Thyroid gland (tissue), 4 donors: ENCODE data around the gene WWC2. TPM values are rescaled to one million over a fixed set of nuclear protein-coding genes. Genes with fewer than 3 reads are reported as not detected.

Experiments used
- DNase-seq, 2 donors: peaks; one replicate each; pipeline ENCODE4 v3.0.0-alpha.2; 2019
- H3K27ac ChIP-seq, 3 donors: fragments of 200-600 bp; sonication (generic); 1 replicate in 2 of 3; 2 replicates in 1 of 3; pipeline ENCODE4 v1.5.1; 2016 to 2019; ENCODE audit warnings: mild to moderate bottlenecking in 1 of 3, moderate library complexity in 1 of 3
- H3K27me3 ChIP-seq: fragments of 200-600 bp; sonication (generic); one replicate; pipeline ENCODE4 v1.5.1; 2019
- H3K36me3 ChIP-seq, 2 donors: fragments of 200-600 bp; sonication (generic); one replicate each; pipeline ENCODE4 v1.5.1; 2016 to 2019
- H3K4me1 ChIP-seq, 2 donors: fragments of 200-600 bp; sonication (generic); one replicate each; pipeline ENCODE4 v1.5.1; 2017 to 2019
- H3K4me3 ChIP-seq, 3 donors: fragments of 200-600 bp; sonication (generic); replicated peaks in 1 of 3; 1 replicate in 2 of 3; 2 replicates in 1 of 3; pipeline ENCODE4 v1.5.1; 2016; ENCODE audit warnings: mild to moderate bottlenecking in 1 of 3
- H3K9me3 ChIP-seq: fragments of 200-600 bp; sonication (generic); one replicate; pipeline ENCODE4 v1.5.1; 2017
- POLR2A ChIP-seq, 2 donors: fragments of 450-650 bp; IDR thresholded peaks; one replicate each; pipeline ENCODE4 v1.6.1; 2017; ENCODE audit warnings: antibody characterized with exemption in 2 of 2, mild to moderate bottlenecking in 2 of 2, moderate library complexity in 1 of 2
- WGBS, 2 donors: methylation state at CpG; one replicate each; pipeline ENCODE4 v1.1.5; 2017; 5-methylcytosine and 5-hydroxymethylcytosine counted together
- intact Hi-C: fragments of 100-400 bp; cut with DNase I; formaldehyde crosslinking; loops from one replicate; pipeline ENCODE4 v1.15.1; 2023
- total RNA-seq, 4 donors: library from RNA; depleted of rRNA; stranded (reverse); fragments of >200 nt; gene quantifications; one replicate each; pipeline ENCODE4 v1.2.3, GENCODE V29; 2016
- TF ChIP-seq, protein P1 (sequence below), 6 experiments: fragments of 200-600 bp in 3 of 6; fragments of 450-650 bp in 3 of 6; sonication (generic) in 3 of 6; IDR thresholded peaks; one replicate each; pipeline ENCODE4 v1.5.1; 2016 to 2019; ENCODE audit warnings: antibody characterized with exemption in 6 of 6, mild to moderate bottlenecking in 2 of 6, inconsistent platforms in 1 of 6, moderate library complexity in 1 of 6

The WWC2 gene
- total RNA-seq, 4 donors from 2014 or later = 44.6 to 87.4 (median 53.5) TPM

- H3K4me3 ChIP-seq = no peak overlapping the region
- H3K27me3 ChIP-seq = no peaks in the 10 kb centered on the region
- DNase-seq = no peak
- no peaks in the 10 kb centered on the region for H3K4me1 ChIP-seq
- no peak overlapping the region for H3K27ac ChIP-seq
- no peaks in the 10 kb centered on the region for H3K36me3 ChIP-seq
- no peaks in the 10 kb centered on the region for H3K9me3 ChIP-seq
- TF ChIP-seq POLR2A (IDR thresholded peaks at IDR 0.05) = no peak
- TF ChIP-seq, protein P1, sequence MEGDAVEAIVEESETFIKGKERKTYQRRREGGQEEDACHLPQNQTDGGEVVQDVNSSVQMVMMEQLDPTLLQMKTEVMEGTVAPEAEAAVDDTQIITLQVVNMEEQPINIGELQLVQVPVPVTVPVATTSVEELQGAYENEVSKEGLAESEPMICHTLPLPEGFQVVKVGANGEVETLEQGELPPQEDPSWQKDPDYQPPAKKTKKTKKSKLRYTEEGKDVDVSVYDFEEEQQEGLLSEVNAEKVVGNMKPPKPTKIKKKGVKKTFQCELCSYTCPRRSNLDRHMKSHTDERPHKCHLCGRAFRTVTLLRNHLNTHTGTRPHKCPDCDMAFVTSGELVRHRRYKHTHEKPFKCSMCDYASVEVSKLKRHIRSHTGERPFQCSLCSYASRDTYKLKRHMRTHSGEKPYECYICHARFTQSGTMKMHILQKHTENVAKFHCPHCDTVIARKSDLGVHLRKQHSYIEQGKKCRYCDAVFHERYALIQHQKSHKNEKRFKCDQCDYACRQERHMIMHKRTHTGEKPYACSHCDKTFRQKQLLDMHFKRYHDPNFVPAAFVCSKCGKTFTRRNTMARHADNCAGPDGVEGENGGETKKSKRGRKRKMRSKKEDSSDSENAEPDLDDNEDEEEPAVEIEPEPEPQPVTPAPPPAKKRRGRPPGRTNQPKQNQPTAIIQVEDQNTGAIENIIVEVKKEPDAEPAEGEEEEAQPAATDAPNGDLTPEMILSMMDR (IDR thresholded peaks at IDR 0.05) = no peak
- intact Hi-C loops = no loop called here
- 74 to 79% methylated on average over 11 of the region's 11 CpGs for WGBS, 2 donors
Observed at GRCh38 chr4:183360161-183360919, 261.3 kb downstream of the WWC2 start.

DNA sequence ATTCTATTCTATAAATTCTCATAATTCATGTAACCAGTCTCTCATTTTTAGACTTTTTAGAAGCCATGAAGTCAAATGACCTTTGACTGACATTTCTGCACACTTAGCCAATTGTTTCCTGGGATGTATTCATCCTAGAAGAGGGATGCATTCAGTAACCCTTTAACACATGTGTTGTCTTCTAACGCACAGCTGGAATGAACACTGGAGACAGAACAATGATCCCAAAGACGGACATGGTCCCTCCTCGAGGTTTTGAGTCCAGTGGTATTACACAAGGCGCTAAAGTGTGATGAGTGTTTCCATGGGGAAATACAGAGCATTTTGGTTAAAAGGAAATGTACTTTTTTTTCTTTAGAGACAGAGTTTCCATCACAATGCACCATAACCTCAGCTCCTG, 263.0 kb downstream of the WWC2 start:
- intact Hi-C loops = no loop called here
- no peaks in the 10 kb centered on the region for H3K9me3 ChIP-seq
- H3K36me3 ChIP-seq = no peaks in the 10 kb centered on the region
- H3K27me3 ChIP-seq = no peaks in the 10 kb centered on the region
- DNase-seq = no peak
- no peak overlapping the region for H3K4me3 ChIP-seq
- H3K4me1 ChIP-seq = no peaks in the 10 kb centered on the region
- TF ChIP-seq POLR2A (IDR thresholded peaks at IDR 0.05) = no peak
- TF ChIP-seq, protein P1 (IDR thresholded peaks at IDR 0.05) = no peak
- H3K27ac ChIP-seq = no peak overlapping the region
- 88 to 89% methylated on average over 4 of the region's 4 CpGs for WGBS, 2 donors

GRCh38 chr4:183362916-183363542, 264.0 kb downstream of the WWC2 start:
- 61% methylated on average over 15 of the region's 15 CpGs for WGBS, 2 donors
- Histone ChIP-seq H3K27me3 (no peaks in the 10 kb centered on the region), H3K9me3 (no peaks in the 10 kb centered on the region), H3K4me1 (no peaks in the 10 kb centered on the region), H3K36me3 (no peaks in the 10 kb centered on the region), H3K4me3 (no peak overlapping the region), H3K27ac (no peak overlapping the region)
- intact Hi-C loops = no loop called here
- no peak for TF ChIP-seq POLR2A (IDR thresholded peaks at IDR 0.05)
- TF ChIP-seq, protein P1 (IDR thresholded peaks at IDR 0.05) = no peak
- no peak for DNase-seq

- no peaks in the 10 kb centered on the region for H3K36me3 ChIP-seq
- DNase-seq = no peak
- H3K4me1 ChIP-seq = no peaks in the 10 kb centered on the region
- 75 to 82% methylated on average over 10 of the region's 10 CpGs for WGBS, 2 donors
- intact Hi-C loops = no loop called here
- no peaks in the 10 kb centered on the region for H3K9me3 ChIP-seq
- TF ChIP-seq, protein P1 (IDR thresholded peaks at IDR 0.05) = no peak
- TF ChIP-seq POLR2A (IDR thresholded peaks at IDR 0.05) = no peak
- H3K4me3 ChIP-seq = no peak overlapping the region
- no peaks in the 10 kb centered on the region for H3K27me3 ChIP-seq
- H3K27ac ChIP-seq = no peak overlapping the region
Observed at GRCh38 chr4:183364025-183364424, 265.0 kb downstream of the WWC2 start.

DNA sequence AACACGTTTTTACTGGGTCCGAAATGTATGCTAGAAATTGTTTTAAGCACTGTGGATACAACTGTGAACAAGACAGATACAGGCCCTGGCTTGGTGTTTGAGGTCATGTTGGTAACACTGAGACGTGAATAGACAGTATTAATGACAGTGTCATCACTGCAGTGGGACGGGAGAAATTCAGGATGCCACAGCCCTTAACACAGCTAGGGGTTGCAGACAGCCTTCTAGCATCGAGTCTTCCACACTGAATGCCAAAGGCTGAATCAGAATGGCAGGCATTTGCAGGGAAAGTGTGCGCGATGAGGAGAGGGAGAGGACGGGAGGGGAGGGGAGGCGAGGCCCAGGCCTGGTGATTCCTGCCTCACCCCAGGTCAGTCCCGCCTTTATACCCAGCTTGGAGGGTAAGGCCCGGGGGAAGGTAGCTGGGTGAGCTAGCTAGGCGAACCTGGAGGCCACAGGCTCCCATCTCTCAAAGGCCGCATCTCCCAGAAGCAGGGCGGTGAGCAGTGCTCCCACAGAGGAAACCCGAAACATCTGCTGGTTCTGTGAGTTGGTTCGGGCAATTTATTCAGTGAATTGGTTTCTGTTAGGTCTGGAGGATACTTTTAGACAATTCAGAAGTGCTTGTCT, 267.3 kb downstream of the WWC2 start:
- Histone ChIP-seq H3K4me1 (no peaks in the 10 kb centered on the region), H3K27ac (no peak overlapping the region), H3K4me3 (no peak overlapping the region), H3K36me3 (no peaks in the 10 kb centered on the region), H3K9me3 (no peaks in the 10 kb centered on the region), H3K27me3 (no peaks in the 10 kb centered on the region)
- intact Hi-C loops = no loop called here
- no peak for DNase-seq
- 81 to 91% methylated on average over 16 of the region's 16 CpGs for WGBS, 2 donors
- TF ChIP-seq, protein P1 (IDR thresholded peaks at IDR 0.05) = no peak
- TF ChIP-seq POLR2A (IDR thresholded peaks at IDR 0.05) = no peak
